Iris pigment epithelial cell (primary cell): ENCODE measurements around the gene ARHGEF28.
A peak's percentile ranks its signal among the peaks of the same experiment; 100 is the strongest.

Experiments used
- DNase-seq: peaks from one replicate; pipeline ENCODE4 v3.0.0-alpha.2; 2011; ENCODE audit warnings: low read depth

ARHGEF28 gene

GRCh38 chr5:73962801-73963425 is 336.9 kb downstream of the ARHGEF28 start:
- peak; percentile 60 for DNase-seq

- no peak for DNase-seq
These were observed 338.4 kb downstream of the ARHGEF28 start for GRCh38 chr5:73964352-73964865.

- DNase-seq: no peak
These were observed 340.5 kb downstream of the ARHGEF28 start for GRCh38 chr5:73966451-73966850.

- DNase-seq: no peak
These were observed 341.4 kb downstream of the ARHGEF28 start for GRCh38 chr5:73967347-73967746.

GRCh38 chr5:73968246-73968645 is 342.2 kb downstream of the ARHGEF28 start:
- DNase-seq: no peak

GRCh38 chr5:73968729-73969128 is 342.7 kb downstream of the ARHGEF28 start:
- DNase-seq: no peak

GRCh38 chr5:73969195-73970036 is 343.4 kb downstream of the ARHGEF28 start:
- no peak for DNase-seq

GRCh38 chr5:73971326-73971725 is 345.3 kb downstream of the ARHGEF28 start:
- no peak for DNase-seq

GRCh38 chr5:73973135-73973534 is 347.1 kb downstream of the ARHGEF28 start:
- DNase-seq: no peak

GRCh38 chr5:73974871-73975360 is 348.9 kb downstream of the ARHGEF28 start:
- DNase-seq: no peak

- no peak for DNase-seq
These were observed 349.8 kb downstream of the ARHGEF28 start for GRCh38 chr5:73975845-73976244.

- no peak for DNase-seq
These were observed 351.1 kb downstream of the ARHGEF28 start for GRCh38 chr5:73977146-73977545.

- no peak for DNase-seq
These were observed 353.3 kb downstream of the ARHGEF28 start for GRCh38 chr5:73979321-73979720.

- no peak for DNase-seq
These were observed 355.7 kb downstream of the ARHGEF28 start for GRCh38 chr5:73981704-73982103.

- no peak for DNase-seq
These were observed 357.6 kb downstream of the ARHGEF28 start for GRCh38 chr5:73983644-73984043.

- DNase-seq: peak; percentile 24
These were observed 359.1 kb downstream of the ARHGEF28 start for GRCh38 chr5:73985145-73985544.

- DNase-seq: no peak
These were observed 360.7 kb downstream of the ARHGEF28 start for GRCh38 chr5:73986729-73987128.

GRCh38 chr5:73987915-73988314 is 361.9 kb downstream of the ARHGEF28 start:
- DNase-seq: no peak

GRCh38 chr5:73989956-73990355 is 364.0 kb downstream of the ARHGEF28 start:
- DNase-seq: no peak
